Lower lobe of right lung (tissue), 2 donors: ENCODE measurements around the gene AQP12B. TPM values are rescaled to one million over a fixed set of nuclear protein-coding genes. Genes with fewer than 3 reads are reported as not detected.

Experiments used
- ATAC-seq, 2 donors: fragments of 200-7000 bp; cut with Tn5 transposase; one replicate each; pipeline ENCODE4 v1.9.1; 2020 to 2022; ENCODE audit warnings: mild to moderate bottlenecking in 2 of 2, moderate library complexity in 2 of 2
- DNase-seq: peaks from one replicate; pipeline ENCODE4 v3.0.0-alpha.2; 2020
- H3K27ac ChIP-seq: fragments of 200-600 bp; one replicate; pipeline ENCODE4 v1.8.0; 2022
- H3K27me3 ChIP-seq: fragments of 200-600 bp; one replicate; pipeline ENCODE4 v1.8.0; 2022; ENCODE audit warnings: low read depth
- H3K36me3 ChIP-seq: fragments of 200-600 bp; one replicate; pipeline ENCODE4 v1.8.0; 2022; ENCODE audit warnings: mild to moderate bottlenecking
- H3K4me1 ChIP-seq: fragments of 200-600 bp; one replicate; pipeline ENCODE4 v1.8.0; 2022
- H3K4me3 ChIP-seq: fragments of 200-600 bp; one replicate; pipeline ENCODE4 v1.8.0; 2022; ENCODE audit warnings: mild to moderate bottlenecking
- H3K9me3 ChIP-seq: fragments of 200-600 bp; one replicate; pipeline ENCODE4 v1.8.0; 2022
- intact Hi-C: fragments of 100-400 bp; cut with DNase I; formaldehyde crosslinking; loops from one replicate; pipeline ENCODE4 v1.11.0; 2022
- total RNA-seq: library from RNA; stranded (reverse); fragmentation: NEBNext Ultra II Directional; extraction: Animal tissue kit (Norgen Biotek cat#: 25700); gene quantifications from one replicate; pipeline ENCODE4 v1.2.1, GENCODE V29; 2021
- TF ChIP-seq, protein P1 (sequence below): fragments of 200-600 bp; IDR thresholded peaks from one replicate; pipeline ENCODE4 v1.8.0; 2022; ENCODE audit warnings: antibody characterized with exemption, mild to moderate bottlenecking
- donor health status: DM: no; HTN: yes; CAD: no; lungs with severe emphysema.

The AQP12B gene
- total RNA-seq, 1 donor from 2014 or later: not detected

DNA sequence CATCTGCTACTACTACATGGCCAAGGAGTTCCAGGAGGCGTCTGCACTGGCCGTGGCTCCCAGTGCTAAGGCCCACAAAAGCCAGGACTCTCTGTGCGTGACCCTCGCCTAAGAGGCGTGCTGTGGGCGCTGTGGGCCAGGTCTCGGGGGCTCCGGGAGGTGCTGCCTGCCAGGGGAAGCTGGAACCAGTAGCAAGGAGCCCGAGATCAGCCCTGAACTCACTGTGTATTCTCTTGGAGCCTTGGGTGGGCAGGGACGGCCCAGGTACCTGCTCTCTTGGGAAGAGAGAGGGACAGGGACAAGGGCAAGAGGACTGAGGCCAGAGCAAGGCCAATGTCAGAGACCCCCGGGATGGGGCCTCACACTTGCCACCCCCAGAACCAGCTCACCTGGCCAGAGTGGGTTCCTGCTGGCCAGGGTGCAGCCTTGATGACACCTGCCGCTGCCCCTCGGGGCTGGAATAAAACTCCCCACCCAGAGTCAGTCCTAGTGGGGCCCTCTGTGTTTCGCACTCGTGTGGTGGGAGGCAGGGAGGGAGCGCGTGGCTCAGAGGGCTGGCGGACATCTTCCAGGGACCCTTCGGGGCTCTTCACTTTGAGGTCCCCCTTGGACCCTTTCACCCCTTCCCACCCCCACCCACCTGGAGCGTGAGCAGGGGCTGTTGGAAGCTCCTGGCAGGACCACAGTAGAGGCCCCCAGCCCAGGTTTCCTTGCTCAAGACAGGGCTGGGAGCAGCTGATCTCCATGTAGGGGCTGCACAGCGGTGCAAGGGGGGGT is 51.7 kb downstream of the AQP12B start:
- intact Hi-C loops: no loop called here
- DNase-seq (no peak), ATAC-seq (no peak)
- Histone ChIP-seq H3K4me3 (no peak overlapping the region), H3K36me3 (no peaks in the 10 kb centered on the region), H3K9me3 (peaks cover 4% of the 10 kb centered on the region), H3K27me3 (no peaks in the 10 kb centered on the region), H3K27ac (no peak overlapping the region), H3K4me1 (peaks cover 7% of the 10 kb centered on the region)
- TF ChIP-seq, protein P1, sequence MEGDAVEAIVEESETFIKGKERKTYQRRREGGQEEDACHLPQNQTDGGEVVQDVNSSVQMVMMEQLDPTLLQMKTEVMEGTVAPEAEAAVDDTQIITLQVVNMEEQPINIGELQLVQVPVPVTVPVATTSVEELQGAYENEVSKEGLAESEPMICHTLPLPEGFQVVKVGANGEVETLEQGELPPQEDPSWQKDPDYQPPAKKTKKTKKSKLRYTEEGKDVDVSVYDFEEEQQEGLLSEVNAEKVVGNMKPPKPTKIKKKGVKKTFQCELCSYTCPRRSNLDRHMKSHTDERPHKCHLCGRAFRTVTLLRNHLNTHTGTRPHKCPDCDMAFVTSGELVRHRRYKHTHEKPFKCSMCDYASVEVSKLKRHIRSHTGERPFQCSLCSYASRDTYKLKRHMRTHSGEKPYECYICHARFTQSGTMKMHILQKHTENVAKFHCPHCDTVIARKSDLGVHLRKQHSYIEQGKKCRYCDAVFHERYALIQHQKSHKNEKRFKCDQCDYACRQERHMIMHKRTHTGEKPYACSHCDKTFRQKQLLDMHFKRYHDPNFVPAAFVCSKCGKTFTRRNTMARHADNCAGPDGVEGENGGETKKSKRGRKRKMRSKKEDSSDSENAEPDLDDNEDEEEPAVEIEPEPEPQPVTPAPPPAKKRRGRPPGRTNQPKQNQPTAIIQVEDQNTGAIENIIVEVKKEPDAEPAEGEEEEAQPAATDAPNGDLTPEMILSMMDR: no peak

DNA sequence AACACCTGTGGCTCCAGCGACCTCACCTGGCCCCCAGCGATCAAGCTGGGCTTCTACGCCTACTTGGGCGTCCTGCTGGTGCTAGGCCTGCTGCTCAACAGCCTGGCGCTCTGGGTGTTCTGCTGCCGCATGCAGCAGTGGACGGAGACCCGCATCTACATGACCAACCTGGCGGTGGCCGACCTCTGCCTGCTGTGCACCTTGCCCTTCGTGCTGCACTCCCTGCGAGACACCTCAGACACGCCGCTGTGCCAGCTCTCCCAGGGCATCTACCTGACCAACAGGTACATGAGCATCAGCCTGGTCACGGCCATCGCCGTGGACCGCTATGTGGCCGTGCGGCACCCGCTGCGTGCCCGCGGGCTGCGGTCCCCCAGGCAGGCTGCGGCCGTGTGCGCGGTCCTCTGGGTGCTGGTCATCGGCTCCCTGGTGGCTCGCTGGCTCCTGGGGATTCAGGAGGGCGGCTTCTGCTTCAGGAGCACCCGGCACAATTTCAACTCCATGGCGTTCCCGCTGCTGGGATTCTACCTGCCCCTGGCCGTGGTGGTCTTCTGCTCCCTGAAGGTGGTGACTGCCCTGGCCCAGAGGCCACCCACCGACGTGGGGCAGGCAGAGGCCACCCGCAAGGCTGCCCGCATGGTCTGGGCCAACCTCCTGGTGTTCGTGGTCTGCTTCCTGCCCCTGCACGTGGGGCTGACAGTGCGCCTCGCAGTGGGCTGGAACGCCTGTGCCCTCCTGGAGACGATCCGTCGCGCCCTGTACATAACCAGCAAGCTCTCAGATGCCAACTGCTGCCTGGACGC is 52.5 kb downstream of the AQP12B start:
- Histone ChIP-seq H3K27ac (no peak overlapping the region), H3K27me3 (no peaks in the 10 kb centered on the region), H3K9me3 (peaks cover 4% of the 10 kb centered on the region), H3K4me1 (peaks cover 10% of the 10 kb centered on the region), H3K36me3 (no peaks in the 10 kb centered on the region), H3K4me3 (no peak overlapping the region)
- DNase-seq (peak; percentile 43), ATAC-seq (no peak)
- TF ChIP-seq, protein P1: no peak
- intact Hi-C loops: no loop called here

GRCh38 chr2:240629619-240629967 is 53.1 kb downstream of the AQP12B start:
- Histone ChIP-seq H3K27ac (no peak overlapping the region), H3K36me3 (no peaks in the 10 kb centered on the region), H3K4me1 (peaks cover 16% of the 10 kb centered on the region), H3K9me3 (peaks cover 4% of the 10 kb centered on the region), H3K27me3 (no peaks in the 10 kb centered on the region), H3K4me3 (no peak overlapping the region)
- ATAC-seq (no peak), DNase-seq (no peak)
- intact Hi-C loops: no loop called here
- TF ChIP-seq, protein P1: no peak

DNA sequence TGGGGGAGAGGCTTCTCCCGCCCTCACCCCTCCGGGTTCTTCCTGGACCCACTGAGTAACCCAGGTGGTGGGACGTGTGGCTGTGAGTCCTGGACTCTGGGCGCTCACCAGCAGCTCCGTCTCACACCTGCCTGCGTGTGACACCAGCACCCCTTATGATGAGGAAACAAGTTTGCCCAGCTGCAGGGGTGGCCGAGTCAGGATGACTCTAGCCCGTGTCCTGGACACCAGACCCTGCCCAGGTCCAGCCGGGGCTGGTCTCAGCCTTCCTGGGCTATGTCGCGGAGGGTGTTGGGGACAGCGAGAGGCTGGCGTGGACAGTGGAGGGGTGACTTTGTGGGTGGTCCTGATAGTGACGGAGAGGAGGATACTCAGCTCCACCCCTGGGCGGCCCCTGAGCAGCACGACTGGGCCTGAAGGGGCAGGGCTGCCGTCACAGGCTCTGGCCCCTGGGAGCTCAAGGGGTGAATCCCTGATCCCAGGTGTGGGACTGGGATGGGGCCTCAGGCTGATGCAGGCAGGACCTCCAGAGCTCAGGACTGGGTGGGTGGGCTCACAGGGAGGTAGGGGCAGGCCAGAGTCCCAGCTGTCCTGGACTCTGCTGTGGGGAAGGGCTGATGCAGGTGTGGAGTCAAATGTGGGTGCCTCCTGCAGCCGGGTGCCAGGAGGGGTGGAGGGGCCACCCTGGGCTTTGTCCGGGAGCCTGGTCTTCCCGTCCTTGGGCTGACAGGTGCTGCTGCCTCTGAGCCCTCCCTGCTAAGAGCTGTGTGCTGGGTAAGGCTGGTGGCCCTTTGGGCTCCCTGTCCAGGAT is 53.7 kb downstream of the AQP12B start:
- Histone ChIP-seq H3K27me3 (no peaks in the 10 kb centered on the region), H3K9me3 (peaks cover 4% of the 10 kb centered on the region), H3K27ac (no peak overlapping the region), H3K4me3 (no peak overlapping the region), H3K4me1 (peaks cover 20% of the 10 kb centered on the region), H3K36me3 (no peaks in the 10 kb centered on the region)
- TF ChIP-seq, protein P1: no peak
- DNase-seq (peak; percentile 41), ATAC-seq (no peak)
- intact Hi-C loops: no loop called here

- H3K9me3 ChIP-seq: no peaks in the 10 kb centered on the region
- no peak overlapping the region for H3K27ac ChIP-seq
- intact Hi-C loops: no loop called here
- no peak overlapping the region for H3K4me3 ChIP-seq
- H3K27me3 ChIP-seq: no peaks in the 10 kb centered on the region
- H3K36me3 ChIP-seq: no peaks in the 10 kb centered on the region
- peaks cover 20% of the 10 kb centered on the region for H3K4me1 ChIP-seq
- TF ChIP-seq, protein P1: no peak
- ATAC-seq (no peak), DNase-seq (no peak)
These were observed 54.2 kb downstream of the AQP12B start for GRCh38 chr2:240628507-240628807.
